Transverse colon (tissue), 4 donors: ENCODE results near the gene ZNF853.

ENCODE experiments used
- POLR2A ChIP-seq: fragments of 450-650 bp; IDR thresholded peaks from one replicate; pipeline ENCODE4 v1.6.1; 2016; ENCODE audit warnings: antibody characterized with exemption, mild to moderate bottlenecking, moderate library complexity
- POLR2AphosphoS5 ChIP-seq, 3 donors: sonication (generic); formaldehyde crosslinking; IDR thresholded peaks; one replicate each; pipeline ENCODE4 v1.6.1; 2016; ENCODE audit warnings: antibody characterized with exemption in 3 of 3
- TF ChIP-seq, protein P1 (sequence below), 5 experiments: fragments of 200-600 bp in 3 of 5; fragments of 450-650 bp in 2 of 5; sonication (generic) in 3 of 5; IDR thresholded peaks; 1 replicate in 2 of 5; 2 replicates in 3 of 5; pipeline ENCODE4 v1.5.1; 2016 to 2017; ENCODE audit warnings: antibody characterized with exemption in 5 of 5, inconsistent platforms in 3 of 5, mild to moderate bottlenecking in 2 of 5, moderate library complexity in 1 of 5

DNA sequence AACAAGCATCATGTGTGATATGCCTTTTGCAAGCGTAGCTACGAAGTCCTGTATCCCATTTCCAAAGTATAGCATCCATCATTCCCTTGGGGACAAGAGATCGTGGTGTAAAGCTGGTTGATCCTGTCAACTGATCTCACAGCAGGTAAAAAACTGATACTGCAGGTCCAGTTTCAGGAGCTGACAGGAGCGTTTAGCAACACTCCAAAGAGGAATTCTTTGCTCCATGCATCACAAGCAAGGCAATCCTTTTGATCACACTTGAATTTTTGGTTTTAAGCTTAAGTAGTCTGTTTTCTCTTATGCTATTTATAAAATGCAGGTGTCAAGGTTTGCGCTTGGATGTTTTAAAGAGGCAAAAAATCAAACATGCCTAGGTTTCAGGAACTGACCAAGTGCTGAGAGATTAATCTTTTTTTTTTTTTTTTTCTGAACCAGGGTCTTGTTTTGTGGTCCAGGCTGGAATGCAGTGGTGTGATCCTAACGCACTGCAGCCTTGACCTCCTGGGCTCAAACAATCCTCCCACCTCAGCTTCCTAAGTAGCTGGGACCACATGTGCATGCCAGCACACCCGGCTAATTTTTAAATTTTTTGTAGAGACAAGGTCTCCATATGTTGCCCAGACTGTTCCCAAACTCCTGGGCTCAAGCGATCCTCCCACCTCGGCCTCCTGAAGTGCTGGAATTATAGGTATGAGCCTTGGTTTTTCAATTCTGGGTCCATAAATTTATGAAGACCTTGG lies 40.0 kb upstream of the ZNF853 start:
- TF ChIP-seq, protein P1, sequence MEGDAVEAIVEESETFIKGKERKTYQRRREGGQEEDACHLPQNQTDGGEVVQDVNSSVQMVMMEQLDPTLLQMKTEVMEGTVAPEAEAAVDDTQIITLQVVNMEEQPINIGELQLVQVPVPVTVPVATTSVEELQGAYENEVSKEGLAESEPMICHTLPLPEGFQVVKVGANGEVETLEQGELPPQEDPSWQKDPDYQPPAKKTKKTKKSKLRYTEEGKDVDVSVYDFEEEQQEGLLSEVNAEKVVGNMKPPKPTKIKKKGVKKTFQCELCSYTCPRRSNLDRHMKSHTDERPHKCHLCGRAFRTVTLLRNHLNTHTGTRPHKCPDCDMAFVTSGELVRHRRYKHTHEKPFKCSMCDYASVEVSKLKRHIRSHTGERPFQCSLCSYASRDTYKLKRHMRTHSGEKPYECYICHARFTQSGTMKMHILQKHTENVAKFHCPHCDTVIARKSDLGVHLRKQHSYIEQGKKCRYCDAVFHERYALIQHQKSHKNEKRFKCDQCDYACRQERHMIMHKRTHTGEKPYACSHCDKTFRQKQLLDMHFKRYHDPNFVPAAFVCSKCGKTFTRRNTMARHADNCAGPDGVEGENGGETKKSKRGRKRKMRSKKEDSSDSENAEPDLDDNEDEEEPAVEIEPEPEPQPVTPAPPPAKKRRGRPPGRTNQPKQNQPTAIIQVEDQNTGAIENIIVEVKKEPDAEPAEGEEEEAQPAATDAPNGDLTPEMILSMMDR (IDR thresholded peaks at IDR 0.05): no peak
- no peak for TF ChIP-seq POLR2A
- no peak for TF ChIP-seq POLR2AphosphoS5 (IDR thresholded peaks at IDR 0.05)
